NT2/D1 (cell line): ENCODE results near the gene KCNK4.
"Not testable (repeated sequence)": the region's sequence is repeated elsewhere in the genome, so short reads cannot be mapped to it uniquely, and the experiment has no call there.

ENCODE experiments used
- DNase-seq: peaks from one replicate; pipeline ENCODE4 v3.0.0-alpha.2; 2011; ENCODE audit warnings: low read depth, low spot score
- H3K27me3 ChIP-seq: 2 replicates; pipeline ENCODE4 v1.6.0; 2011; ENCODE audit warnings: mild to moderate bottlenecking; ENCODE audit not compliant: insufficient read length, insufficient read depth
- H3K36me3 ChIP-seq: 2 replicates; pipeline ENCODE4 v1.6.1; 2011; ENCODE audit warnings: mild to moderate bottlenecking, low read length, mixed read lengths; ENCODE audit not compliant: insufficient read depth, insufficient read length
- H3K4me1 ChIP-seq: 2 replicates; pipeline ENCODE4 v1.5.1; 2011; ENCODE audit not compliant: insufficient read depth, insufficient read length
- H3K4me3 ChIP-seq: 2 replicates; pipeline ENCODE4 v1.5.1; 2011; ENCODE audit warnings: low read depth; ENCODE audit not compliant: insufficient read length
- H3K9ac ChIP-seq: 2 replicates; pipeline ENCODE4 v1.6.0; 2011; ENCODE audit warnings: low read depth; ENCODE audit not compliant: insufficient read length
- H3K9me3 ChIP-seq: 2 replicates; pipeline ENCODE4 v1.5.1; 2011; ENCODE audit warnings: mild to moderate bottlenecking, low read length; ENCODE audit not compliant: insufficient read depth
- SUZ12 ChIP-seq: IDR thresholded peaks from 2 replicates; pipeline ENCODE4 v1.6.1; 2011; ENCODE audit not compliant: insufficient read length, insufficient read depth; ENCODE audit errors: extremely low read depth
- YY1 ChIP-seq: IDR thresholded peaks from 2 replicates; pipeline ENCODE4 v1.6.1; 2011; ENCODE audit not compliant: insufficient read length, insufficient read depth
- ZNF274 ChIP-seq: IDR thresholded peaks from 2 replicates; pipeline ENCODE4 v1.6.1; 2011; ENCODE audit warnings: mild to moderate bottlenecking, low read depth, low read length

The KCNK4 gene

DNA sequence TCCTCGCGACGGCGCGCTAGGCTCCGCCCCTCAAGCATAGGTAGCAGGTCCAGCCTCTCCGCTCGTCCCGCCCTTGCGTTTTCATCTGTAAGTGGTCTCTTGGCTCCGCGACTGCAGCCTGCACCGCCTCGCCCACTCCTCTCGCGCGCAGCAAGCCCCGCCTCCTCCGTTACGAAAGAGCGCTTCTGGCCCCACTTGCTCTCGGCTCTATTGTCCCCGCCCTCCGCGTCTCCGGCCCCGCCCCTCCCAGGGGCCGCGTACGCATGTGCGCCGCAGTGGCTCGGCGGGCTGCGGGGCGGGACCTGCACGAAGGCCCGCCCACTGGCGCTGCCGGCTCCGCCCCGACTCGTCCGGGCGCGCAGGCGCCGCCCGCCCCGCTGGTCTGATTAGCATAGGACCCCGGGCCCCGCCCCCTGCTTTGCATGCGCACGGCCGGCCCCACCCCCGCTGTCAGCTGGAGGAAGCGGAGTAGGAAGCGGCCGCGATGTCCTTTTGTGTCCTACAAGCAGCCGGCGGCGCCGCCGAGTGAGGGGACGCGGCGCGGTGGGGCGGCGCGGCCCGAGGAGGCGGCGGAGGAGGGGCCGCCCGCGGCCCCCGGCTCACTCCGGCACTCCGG is 14.1 kb downstream of the KCNK4 start, which contains the start of gene ESRRA:
Gene ESRRA, plus strand, starts transcription at position 450 of the 616 bp plus-strand sequence. CDS start 1,656 bp downstream, outside the sequence.
- peak within 1 kb of the TSS; percentile 82 for H3K4me3 ChIP-seq
- H3K9ac ChIP-seq: peak within 1 kb of the TSS; percentile 97
- no peak for TF ChIP-seq ZNF274
- TF ChIP-seq SUZ12: no peak
- TF ChIP-seq YY1: no peak
- peaks cover 15% of the 10 kb centered on the region for H3K27me3 ChIP-seq
- no peaks in the 10 kb centered on the region for H3K9me3 ChIP-seq
- H3K4me1 ChIP-seq: peaks cover 22% of the 10 kb centered on the region
- peaks cover 10% of the 10 kb centered on the region for H3K36me3 ChIP-seq
- peak; percentile 98 for DNase-seq

DNA sequence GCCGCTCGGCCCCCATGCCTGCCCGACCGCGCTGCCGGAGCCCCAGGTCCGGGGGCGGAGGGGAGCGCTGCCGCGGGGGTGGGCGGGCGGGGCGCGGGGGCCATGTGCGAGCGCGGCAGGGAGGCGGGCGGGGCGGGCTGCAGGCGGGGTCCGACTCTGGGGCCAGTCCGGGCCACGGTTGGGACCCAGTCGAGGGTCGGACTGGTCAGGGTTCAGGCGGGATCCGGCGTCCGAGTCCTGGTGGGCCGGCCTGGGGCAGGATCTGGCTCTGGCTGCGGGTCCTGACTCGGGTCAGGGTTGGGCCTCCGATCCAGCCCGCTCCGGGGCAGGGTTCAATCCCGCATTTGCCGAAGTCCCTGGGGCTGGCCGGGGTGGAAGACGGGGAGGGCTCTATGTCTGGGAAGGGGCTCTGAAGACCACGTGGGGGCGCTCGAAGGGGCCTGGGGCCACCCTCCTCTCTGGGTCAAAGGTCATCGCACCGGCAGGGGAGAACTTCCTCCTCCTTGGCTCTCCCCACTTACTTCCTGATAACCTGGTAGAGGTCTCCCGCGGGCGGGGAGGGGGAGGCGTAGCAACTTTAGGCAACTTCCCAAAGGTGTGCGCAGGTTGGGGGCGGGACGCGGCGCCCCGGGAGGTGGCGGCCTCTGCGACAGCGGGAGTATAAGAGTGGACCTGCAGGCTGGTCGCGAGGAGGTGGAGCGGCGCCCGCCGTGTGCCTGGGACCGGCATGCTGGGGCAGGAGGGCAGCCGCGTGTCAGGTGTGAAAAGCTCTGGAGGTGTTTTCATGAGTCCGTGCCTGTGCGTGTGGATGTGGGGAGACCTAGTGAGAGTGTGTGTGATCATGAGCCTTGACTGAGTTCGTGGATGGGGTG is 14.8 kb downstream of the KCNK4 start:
- Histone ChIP-seq H3K9me3 (no peaks in the 10 kb centered on the region), H3K36me3 (peaks cover 13% of the 10 kb centered on the region), H3K9ac (peak overlapping the region; percentile 97), H3K4me3 (peak overlapping the region; percentile 82), H3K27me3 (peaks cover 8% of the 10 kb centered on the region), H3K4me1 (peaks cover 15% of the 10 kb centered on the region)
- DNase-seq: peak; percentile 58
- no peak for TF ChIP-seq ZNF274
- TF ChIP-seq SUZ12: no peak
- TF ChIP-seq YY1: no peak

DNA sequence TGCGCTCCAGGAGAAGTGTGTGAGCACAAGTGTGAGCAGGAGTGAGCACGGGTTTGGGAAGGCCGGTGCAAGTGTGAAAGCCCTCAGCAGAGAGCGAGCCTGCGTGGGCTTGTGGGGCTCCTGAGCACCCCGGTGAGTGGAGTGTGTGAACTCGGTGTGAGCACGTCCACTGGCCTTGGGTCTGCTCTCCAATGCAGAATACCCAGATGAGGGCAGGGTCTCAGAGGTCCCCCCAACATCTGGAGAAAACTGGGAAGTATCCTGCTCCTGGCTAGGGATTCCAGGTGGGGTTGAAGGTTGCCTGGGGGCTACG is 15.4 kb downstream of the KCNK4 start:
- H3K4me3 ChIP-seq: peak overlapping the region; percentile 82
- no peaks in the 10 kb centered on the region for H3K9me3 ChIP-seq
- DNase-seq: no peak
- peaks cover 15% of the 10 kb centered on the region for H3K4me1 ChIP-seq
- peak overlapping the region; percentile 97 for H3K9ac ChIP-seq
- H3K27me3 ChIP-seq: peaks cover 5% of the 10 kb centered on the region
- H3K36me3 ChIP-seq: peaks cover 18% of the 10 kb centered on the region
- no peak for TF ChIP-seq YY1
- no peak for TF ChIP-seq SUZ12
- TF ChIP-seq ZNF274: no peak

DNA sequence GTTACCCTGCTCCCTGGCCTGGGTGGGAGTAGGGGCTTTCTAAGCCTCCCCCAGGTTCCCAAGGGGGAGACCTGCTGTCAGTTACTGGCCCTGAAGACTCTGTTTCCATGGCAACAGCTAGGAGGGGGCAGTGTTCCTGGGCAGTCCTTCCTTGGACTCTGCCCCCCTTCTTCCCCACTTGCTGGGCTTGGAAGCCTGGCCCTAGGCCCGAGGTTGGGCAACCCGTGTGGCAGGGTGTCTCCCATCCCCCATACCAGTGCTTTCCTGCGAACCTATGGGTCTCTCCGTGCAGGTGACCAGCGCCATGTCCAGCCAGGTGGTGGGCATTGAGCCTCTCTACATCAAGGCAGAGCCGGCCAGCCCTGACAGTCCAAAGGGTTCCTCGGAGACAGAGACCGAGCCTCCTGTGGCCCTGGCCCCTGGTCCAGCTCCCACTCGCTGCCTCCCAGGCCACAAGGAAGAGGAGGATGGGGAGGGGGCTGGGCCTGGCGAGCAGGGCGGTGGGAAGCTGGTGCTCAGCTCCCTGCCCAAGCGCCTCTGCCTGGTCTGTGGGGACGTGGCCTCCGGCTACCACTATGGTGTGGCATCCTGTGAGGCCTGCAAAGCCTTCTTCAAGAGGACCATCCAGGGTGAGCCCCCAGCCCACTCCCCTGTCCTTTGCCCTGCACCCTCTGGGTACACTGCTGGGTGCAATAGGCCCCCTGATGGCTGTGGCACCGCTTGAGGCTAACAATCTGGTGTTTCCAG is 15.9 kb downstream of the KCNK4 start:
- no peak for DNase-seq
- H3K9me3 ChIP-seq: no peaks in the 10 kb centered on the region
- H3K4me1 ChIP-seq: peaks cover 15% of the 10 kb centered on the region
- peaks cover under 1% of the 10 kb centered on the region for H3K27me3 ChIP-seq
- TF ChIP-seq YY1: no peak
- H3K9ac ChIP-seq: peak overlapping the region; percentile 97
- H3K36me3 ChIP-seq: peaks cover 18% of the 10 kb centered on the region
- peak overlapping the region; percentile 82 for H3K4me3 ChIP-seq

DNA sequence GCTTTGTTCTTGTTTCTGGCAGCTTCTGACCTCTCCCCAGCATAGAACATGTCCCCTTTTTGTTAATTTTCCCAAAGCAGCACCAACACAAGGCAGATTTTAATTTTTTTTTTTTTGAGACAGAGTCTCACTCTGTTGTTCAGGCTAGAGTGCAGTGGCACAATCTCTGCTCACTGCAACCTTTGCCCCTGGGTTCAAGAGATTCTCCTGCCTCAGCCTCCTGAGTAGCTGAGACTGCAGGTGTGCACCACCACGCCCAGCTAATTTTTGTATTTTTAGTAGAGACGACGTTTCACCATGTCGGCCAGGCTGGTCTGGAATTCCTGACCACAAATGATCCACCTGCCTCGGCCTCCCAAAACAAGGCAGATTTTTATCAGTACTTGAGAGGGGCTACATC is 16.7 kb downstream of the KCNK4 start:
- not testable (repeated sequence) for H3K9me3 ChIP-seq, DNase-seq, H3K9ac ChIP-seq, H3K27me3 ChIP-seq, H3K4me3 ChIP-seq
- Histone ChIP-seq H3K36me3 (peaks cover 21% of the 10 kb centered on the region), H3K4me1 (peaks cover 15% of the 10 kb centered on the region)

DNA sequence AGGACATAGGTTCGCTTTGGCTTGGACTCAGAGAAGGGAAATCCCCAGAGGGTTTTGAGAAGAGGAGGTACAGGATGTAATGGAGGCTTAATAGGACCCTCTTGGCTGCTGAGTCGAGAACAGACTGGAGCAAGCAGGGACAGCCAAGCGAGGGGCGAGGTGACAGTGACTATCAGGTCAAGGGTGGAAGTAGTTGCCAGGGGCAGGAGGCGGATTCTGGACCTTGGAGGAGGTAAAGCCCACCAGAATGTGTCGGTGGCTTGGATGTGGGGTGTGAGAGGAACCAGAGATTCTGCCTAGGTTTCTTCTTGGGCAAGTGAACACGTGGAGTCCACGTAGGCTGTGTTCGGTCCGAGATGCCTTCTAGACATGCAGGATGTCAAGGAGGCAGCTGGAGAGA is 21.8 kb downstream of the KCNK4 start:
- Histone ChIP-seq H3K27me3 (no peaks in the 10 kb centered on the region), H3K9me3 (no peaks in the 10 kb centered on the region), H3K4me1 (peaks cover 6% of the 10 kb centered on the region), H3K36me3 (peaks cover 52% of the 10 kb centered on the region), H3K4me3 (no peak overlapping the region), H3K9ac (no peak overlapping the region)
- TF ChIP-seq SUZ12 (no peak), ZNF274 (no peak), YY1 (no peak)
- no peak for DNase-seq

DNA sequence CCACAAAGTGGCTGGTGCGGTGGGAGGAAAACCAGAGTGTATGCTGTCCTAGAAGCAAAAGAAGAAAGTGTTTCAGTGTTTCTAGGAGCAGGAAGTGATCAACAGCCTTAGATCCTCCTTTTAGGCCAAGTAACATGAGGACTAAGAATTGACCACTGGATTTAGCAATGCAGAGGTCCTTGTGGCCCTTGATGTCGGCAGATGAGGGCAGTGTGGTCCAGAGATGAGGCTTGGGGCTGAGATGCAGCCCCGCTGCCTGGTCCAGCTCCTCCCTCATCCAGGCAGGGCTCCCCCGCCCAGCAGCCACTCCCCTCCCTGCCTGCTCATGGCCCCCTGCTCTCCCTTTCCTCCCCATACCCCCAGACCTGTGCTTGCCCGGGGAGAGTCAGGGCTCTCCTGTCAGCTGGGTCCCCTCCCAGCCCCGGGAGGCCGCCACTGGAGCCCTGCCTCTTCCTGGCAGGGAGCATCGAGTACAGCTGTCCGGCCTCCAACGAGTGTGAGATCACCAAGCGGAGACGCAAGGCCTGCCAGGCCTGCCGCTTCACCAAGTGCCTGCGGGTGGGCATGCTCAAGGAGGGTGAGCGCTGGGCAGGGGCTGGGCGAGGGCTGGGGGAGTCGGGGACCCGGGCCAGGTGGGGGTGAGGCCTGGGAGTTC is 22.5 kb downstream of the KCNK4 start:
- TF ChIP-seq ZNF274 (no peak), SUZ12 (no peak), YY1 (no peak)
- Histone ChIP-seq H3K9me3 (no peaks in the 10 kb centered on the region), H3K36me3 (peaks cover 51% of the 10 kb centered on the region), H3K27me3 (no peaks in the 10 kb centered on the region), H3K9ac (no peak overlapping the region), H3K4me3 (no peak overlapping the region), H3K4me1 (peaks cover 6% of the 10 kb centered on the region)
- no peak for DNase-seq
